ENCODE measurements around the gene NT5C1B. TPM values are rescaled to one million over a fixed set of nuclear protein-coding genes. Genes with fewer than 3 reads are reported as not detected.
A peak's percentile ranks its signal among the peaks of the same experiment; 100 is the strongest.

The NT5C1B gene
- total RNA-seq, 2 donors from 2014 or later: not detected

GRCh38 chr2:18552351-18553077, 36.9 kb downstream of the NT5C1B start:
- Histone ChIP-seq H3K4me1 (peaks cover 41% of the 10 kb centered on the region), H3K27ac (no peak overlapping the region), H3K9me3 (no peaks in the 10 kb centered on the region), H3K27me3 (no peaks in the 10 kb centered on the region), H3K36me3 (replicated peaks in 1 of 2; ENCODE audit: insufficient read depth in 1 of 2, low read depth in 2 of 2) (peaks cover 0 to 3% of the 10 kb centered on the region in 2 donors), H3K4me3 (no peak overlapping the region)
- 70 to 72% methylated on average over 3 of the region's 3 CpGs for WGBS, 2 donors
- intact Hi-C loops (cut with DNase I): no loop called here
- TF ChIP-seq CTCF (IDR thresholded peaks at IDR 0.05) (no peak), POLR2A (IDR thresholded peaks at IDR 0.05) (no peak)
- no peak for DNase-seq
- ATAC-seq: no peak

DNA sequence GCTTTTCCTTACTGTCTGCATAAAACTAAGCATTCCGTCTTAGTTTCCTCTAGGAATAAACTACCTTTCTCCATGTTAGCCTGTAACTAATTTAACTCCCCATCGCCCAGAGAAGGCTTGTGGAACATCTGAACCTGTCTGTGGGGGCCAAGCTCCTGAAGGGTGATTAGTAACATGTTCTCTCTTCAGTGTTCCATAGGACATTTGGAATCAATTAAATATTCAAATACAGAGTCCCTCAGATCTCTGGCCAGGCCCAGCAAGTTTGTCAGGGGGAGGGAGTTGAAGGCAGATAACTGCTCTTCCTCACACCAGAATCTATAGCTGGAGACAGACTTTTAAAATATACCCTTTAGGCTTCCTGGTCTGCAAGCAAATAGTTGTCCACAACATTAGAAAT, 37.7 kb downstream of the NT5C1B start:
- intact Hi-C loops (cut with DNase I): no loop called here
- DNase-seq (no peak), ATAC-seq (no peak)
- TF ChIP-seq POLR2A (IDR thresholded peaks at IDR 0.05): no peak
- no peak for TF ChIP-seq CTCF (IDR thresholded peaks at IDR 0.05)
- H3K4me1 ChIP-seq: peaks cover 40% of the 10 kb centered on the region
- WGBS, 2 donors: 79 to 82% methylated on average over 2 of the region's 2 CpGs
- no peak overlapping the region for H3K27ac ChIP-seq
- H3K27me3 ChIP-seq: no peaks in the 10 kb centered on the region
- H3K36me3 ChIP-seq (replicated peaks in 1 of 2; ENCODE audit: insufficient read depth in 1 of 2, low read depth in 2 of 2): peaks cover 0 to 3% of the 10 kb centered on the region in 2 donors
- H3K9me3 ChIP-seq: no peaks in the 10 kb centered on the region
- no peak overlapping the region for H3K4me3 ChIP-seq

DNA sequence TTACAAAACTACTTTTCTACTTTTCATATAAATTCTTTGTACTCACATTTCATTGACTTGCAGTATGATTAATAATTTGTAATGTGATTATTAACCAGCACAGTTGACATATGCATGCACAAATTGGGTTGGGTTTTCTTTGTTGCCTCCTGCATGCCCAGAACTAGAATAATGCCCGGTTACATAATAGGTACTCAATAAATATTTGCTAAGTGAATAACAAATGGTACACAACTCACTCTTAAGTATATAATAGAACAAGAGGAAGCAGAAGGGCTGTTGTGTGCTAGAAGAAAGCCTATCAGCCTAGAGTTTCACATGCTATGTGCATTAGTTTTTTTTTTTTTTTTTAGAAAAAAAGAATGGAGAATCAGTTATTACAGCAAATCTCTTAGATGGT, 38.2 kb downstream of the NT5C1B start:
- no peak overlapping the region for H3K27ac ChIP-seq

DNA sequence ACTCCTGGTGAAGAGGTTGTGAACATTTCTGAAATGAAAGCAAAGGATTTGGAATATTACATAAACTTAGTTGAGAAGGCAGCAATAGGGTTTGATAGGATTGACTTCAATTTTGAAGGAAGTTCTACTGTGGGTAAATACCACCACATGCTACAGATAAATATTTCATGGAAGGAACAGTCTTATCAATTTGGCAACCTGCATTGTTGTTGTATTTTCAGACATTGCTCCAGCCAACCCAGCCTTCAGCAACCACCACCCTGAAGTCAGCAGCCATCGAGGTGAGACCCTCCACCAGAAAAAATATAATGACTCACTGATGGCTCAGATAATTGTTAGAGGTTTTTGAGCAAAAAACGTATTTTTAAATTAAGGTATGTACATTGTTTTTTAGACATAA, 38.9 kb downstream of the NT5C1B start:
- 31 to 52% methylated on average over 2 of the region's 2 CpGs for WGBS, 2 donors
- intact Hi-C loops (cut with DNase I): no loop called here
- peak; percentile 38 for ATAC-seq
- H3K4me1 ChIP-seq: peaks cover 40% of the 10 kb centered on the region
- TF ChIP-seq POLR2A (IDR thresholded peaks at IDR 0.05) (no peak), CTCF (IDR thresholded peaks at IDR 0.05) (no peak)
- H3K4me3 ChIP-seq: no peak overlapping the region
- H3K9me3 ChIP-seq: no peaks in the 10 kb centered on the region
- peaks cover 0 to 3% of the 10 kb centered on the region in 2 donors for H3K36me3 ChIP-seq (replicated peaks in 1 of 2; ENCODE audit: insufficient read depth in 1 of 2, low read depth in 2 of 2)
- H3K27me3 ChIP-seq: no peaks in the 10 kb centered on the region
- no peak for DNase-seq
- H3K27ac ChIP-seq: no peak overlapping the region

More for the DNA sequence above, 38.2 kb downstream of the NT5C1B start:
- 18 to 19% methylated on average over 1 of the region's 1 CpG for WGBS, 2 donors
- Histone ChIP-seq H3K9me3 (no peaks in the 10 kb centered on the region), H3K36me3 (replicated peaks in 1 of 2; ENCODE audit: insufficient read depth in 1 of 2, low read depth in 2 of 2) (peaks cover 0 to 3% of the 10 kb centered on the region in 2 donors), H3K27me3 (no peaks in the 10 kb centered on the region), H3K4me3 (no peak overlapping the region), H3K4me1 (peaks cover 40% of the 10 kb centered on the region)
- TF ChIP-seq POLR2A (IDR thresholded peaks at IDR 0.05) (no peak), CTCF (IDR thresholded peaks at IDR 0.05) (no peak)
- ATAC-seq (peak; percentile 56), DNase-seq (no peak)
- intact Hi-C loops (cut with DNase I): no loop called here

- Histone ChIP-seq H3K27ac (no peak overlapping the region), H3K9me3 (no peaks in the 10 kb centered on the region), H3K4me3 (no peak overlapping the region), H3K27me3 (no peaks in the 10 kb centered on the region), H3K36me3 (replicated peaks in 1 of 2; ENCODE audit: insufficient read depth in 1 of 2, low read depth in 2 of 2) (no peaks in the 10 kb centered on the region), H3K4me1 (peaks cover 40% of the 10 kb centered on the region)
- WGBS, 2 donors: 87 to 96% methylated on average over 2 of the region's 2 CpGs
- ATAC-seq: no peak
- no peak for DNase-seq
- TF ChIP-seq POLR2A (IDR thresholded peaks at IDR 0.05) (no peak), CTCF (IDR thresholded peaks at IDR 0.05) (no peak)
- intact Hi-C loops (cut with DNase I): no loop called here
These were observed 40.3 kb downstream of the NT5C1B start for GRCh38 chr2:18549083-18549482.

All from body of pancreas (tissue), 4 donors.